ENCODE measurements around the gene RTF1.
A peak's percentile ranks its signal among the peaks of the same experiment; 100 is the strongest.
"Not testable (repeated sequence)": the region's sequence is repeated elsewhere in the genome, so short reads cannot be mapped to it uniquely, and the experiment has no call there.

RTF1 gene

GRCh38 chr15:41416742-41417417, at the start of gene RTF1:
RTF1 (plus strand) TSS chr15:41417095; CDS start chr15:41417116, 21 bp downstream.
- peak; percentile 97 for DNase-seq

DNA sequence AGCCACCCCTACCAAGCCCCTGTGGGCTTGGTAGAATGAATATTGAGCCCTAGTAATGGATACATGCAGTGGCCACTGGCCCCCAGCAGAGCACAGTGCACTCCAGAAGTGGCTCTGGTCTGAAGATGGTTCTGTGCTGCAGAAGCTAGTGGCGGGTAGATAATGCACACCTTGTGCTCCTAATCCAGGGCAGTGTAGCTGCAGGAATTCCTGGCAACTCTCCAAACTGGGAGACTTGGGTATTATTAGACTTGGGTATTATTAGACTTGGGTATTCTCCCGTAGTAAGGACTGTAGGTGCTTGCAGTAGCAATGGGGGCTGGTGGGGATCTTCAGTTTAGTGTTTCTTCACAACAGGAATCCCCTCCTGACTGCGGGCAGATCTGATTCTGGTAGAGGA, 49.5 kb upstream of the RTF1 start:
- no peak for DNase-seq

DNA sequence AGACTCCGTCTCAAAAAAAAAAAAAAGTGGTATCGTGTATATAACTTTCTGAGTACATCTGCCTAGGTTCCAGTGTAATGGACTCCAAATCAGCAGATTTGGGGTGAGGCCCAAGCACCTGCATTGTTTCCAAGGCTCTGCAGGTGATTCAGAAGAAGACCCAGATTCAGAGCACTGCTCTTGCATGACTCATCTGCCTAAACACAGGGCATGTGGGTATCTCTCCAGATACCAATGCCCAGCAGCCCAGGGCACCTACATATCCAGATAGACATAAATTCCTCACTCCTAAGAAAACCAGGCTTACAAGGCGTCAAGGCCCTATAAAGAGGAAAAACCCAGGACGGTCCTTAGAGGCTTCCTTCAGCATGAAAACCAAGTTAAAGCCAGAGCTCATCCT, 38.9 kb upstream of the RTF1 start:
- no peak for DNase-seq

DNA sequence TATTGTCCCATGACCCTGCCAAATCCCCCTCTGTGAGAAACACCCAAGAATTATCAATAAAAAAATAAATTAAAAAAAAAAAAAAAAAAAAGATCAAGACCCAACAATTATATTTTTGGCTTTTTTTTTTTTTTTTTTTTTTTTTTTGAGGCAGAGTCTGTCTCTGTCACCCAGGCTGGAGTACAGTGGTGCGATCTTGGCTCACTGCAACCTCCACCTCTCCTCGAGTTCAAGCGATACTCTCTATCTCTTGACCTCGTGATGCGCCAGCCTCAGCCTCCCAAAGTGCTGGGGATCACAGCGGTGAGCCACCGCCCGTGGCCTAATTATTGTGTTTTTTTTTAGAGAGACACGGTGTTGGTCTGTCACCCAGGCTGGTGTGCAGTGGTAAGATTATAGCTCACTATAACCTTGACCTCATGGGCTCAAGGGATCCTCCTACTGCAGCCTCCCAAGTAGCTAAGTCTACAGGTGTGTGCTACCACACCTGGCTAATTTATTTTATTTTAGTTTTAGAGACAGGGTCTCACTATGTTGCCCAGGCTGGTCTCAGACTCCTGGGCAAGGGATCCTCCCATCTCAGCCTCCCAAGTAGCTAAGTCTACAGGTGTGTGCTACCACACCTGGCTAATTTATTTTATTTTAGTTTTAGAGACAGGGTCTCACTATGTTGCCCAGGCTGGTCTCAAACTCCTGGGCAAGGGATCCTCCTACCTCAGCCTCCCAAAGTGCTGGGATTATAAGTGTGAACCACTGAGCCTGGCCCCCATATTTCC, 32.7 kb upstream of the RTF1 start:
- DNase-seq, result not testable (repeated sequence)

DNA sequence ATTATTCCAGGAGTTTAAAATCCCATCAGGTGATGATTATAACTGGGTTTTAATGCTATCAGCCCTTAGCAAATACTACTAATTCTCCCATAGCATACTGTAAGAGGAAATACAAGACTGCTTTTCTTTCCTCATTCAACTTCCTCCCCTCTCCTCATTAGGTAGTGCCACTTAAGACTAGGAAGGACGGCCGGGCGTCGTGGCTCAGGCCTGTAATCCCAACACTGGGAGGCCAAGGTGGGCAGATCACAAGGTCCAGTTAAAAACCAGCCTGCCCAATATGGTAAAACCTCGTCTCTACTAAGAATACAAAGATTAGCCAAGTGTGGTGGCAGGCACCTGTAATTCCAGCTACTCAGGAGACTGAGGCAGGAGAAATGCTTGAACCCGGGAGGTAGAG, 29.2 kb upstream of the RTF1 start:
- DNase-seq, result no peak

DNA sequence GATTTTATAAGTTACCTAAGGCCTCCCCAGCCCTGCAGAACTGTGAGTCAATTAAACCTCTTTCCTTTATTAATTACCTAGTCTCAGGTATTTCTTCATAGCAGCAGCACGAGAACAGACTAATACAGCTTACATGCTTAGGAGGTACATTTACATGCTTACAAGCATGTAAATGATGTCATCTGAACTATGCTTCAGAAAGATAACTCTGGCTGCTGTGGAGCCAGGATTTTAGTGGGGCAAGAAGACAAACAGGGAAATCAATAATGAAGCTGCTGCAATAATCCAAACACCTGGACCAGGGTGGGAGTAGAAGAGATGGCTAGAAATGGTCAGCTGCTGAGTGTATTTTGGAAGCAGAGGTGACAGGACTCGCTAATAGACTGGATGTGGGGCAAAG, 24.2 kb upstream of the RTF1 start:
- DNase-seq, result no peak

- DNase-seq, result no peak
Measured at GRCh38 chr15:41394924-41395323, 22.0 kb upstream of the RTF1 start.

DNA sequence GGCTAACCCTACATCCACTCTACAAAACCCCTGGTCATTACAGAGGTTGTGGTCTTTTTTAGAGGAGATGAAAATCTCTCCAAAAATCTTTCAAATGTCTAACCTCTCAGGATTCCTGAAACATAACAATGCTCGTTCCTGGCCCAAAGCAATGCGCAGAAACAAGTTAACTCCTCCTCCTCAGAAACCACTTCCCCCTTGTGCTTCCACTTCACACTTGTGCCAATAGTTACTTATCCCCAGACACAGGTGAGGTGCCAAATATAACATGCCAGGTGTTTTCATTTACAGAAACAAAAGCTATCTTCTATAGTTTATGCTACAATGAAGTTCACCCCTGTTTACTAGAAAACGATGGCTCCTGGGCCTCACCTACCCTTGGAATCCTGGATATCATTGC, 20.8 kb upstream of the RTF1 start:
- no peak for DNase-seq

GRCh38 chr15:41401904-41402267, 15.0 kb upstream of the RTF1 start:
- no peak for DNase-seq

GRCh38 chr15:41407341-41407740, 9.6 kb upstream of the RTF1 start:
- DNase-seq, result no peak

GRCh38 chr15:41408234-41408641, 8.7 kb upstream of the RTF1 start:
- no peak for DNase-seq

DNA sequence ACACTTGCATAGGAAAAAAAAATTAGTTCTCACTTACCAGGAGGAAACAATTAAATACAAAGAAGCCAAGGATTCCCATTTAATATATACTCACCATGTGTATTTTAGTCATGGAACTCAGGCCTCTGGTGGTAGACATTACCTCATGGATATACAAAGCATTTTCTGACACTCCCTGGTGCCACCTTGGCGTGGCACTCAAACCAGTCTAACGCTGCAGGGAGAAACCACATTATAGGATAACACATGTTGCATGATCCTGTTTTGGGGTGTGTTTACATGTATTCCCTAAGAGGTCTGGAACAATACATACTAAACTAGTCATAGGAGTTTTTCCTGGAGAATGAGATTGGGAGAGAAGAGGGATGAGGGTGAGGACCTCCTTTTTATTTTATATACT, 5.9 kb upstream of the RTF1 start:
- DNase-seq, result no peak

DNA sequence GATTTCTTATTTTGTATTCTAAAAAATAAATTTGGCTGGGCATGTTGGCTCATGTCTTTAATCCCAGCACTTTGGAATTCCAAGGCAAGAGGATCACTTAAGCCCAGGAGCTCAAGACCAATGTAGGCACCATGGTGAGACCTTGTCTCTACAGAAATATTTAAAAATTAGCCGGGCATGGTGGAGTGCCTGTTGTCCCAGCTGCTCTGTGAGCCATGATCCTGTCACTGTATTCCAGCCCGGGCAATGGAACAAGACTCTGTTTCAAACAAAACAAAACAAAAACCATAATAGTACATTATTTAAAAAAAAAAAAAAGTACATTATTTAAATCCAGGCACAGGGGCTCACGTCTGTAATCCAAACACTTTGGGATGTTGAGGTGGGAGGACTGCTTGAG, 5.5 kb upstream of the RTF1 start:
- no peak for DNase-seq

- peak; percentile 7 for DNase-seq
Measured at GRCh38 chr15:41416128-41416741, 660 bp upstream of the RTF1 start.

DNA sequence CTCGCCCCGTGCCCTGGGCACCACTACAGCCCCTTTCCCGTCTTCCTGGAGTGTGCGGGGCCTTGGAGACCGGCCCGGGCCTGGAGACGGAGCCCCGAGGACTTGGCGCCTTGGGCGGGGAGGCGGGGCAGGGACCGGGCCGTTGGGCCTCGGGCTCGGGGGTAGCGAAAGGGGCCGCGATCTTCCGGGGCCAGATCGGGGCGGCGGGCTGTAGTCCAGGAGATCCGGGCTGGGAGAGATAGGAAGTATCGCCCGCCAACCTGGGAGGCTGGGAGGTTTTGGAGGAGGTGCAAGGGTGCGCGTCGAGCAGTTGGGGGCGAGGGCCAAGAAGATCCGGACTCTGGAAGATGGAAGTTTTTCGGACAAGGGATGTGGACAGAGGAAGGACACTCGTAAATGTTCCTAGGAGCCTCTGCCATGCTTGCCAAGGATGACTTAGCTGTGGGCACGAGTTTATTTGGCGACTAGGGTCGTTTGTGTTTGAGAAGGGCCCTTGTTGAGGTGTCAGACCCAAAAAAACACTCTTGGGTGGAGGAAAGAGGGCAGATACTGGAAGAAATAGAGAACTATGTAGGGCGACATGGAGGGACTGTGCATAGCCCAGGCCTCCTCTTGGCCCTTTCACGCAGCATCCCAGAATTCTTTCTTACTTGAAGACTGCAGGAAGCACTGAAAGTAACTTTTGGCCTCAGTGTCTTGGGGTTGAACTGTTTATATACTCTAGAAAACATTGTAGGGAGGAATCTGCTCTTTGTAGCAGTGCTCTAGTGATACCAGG, 712 bp downstream of the RTF1 start:
- peak; percentile 51 for DNase-seq

GRCh38 chr15:41423979-41424659, 7.2 kb downstream of the RTF1 start:
- no peak for DNase-seq

DNA sequence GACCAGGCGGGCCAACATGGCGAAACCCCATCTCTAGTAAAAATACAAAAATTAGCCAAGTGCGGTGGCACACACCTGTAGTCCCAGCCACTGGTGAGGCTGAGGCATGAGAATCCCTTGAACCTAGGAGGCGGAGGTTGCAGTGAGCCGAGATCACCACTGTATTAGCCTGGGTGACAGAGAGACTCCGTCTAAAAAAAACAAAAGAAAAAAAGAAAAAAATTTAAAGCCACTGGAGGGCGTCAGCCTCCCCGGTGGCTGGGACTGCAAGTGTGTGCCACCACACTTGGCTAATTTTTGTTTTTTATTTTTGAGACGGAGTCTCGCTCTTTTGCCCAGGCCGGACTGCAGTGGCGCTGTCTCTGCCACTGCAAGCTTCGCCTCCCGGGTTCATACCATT, 7.9 kb downstream of the RTF1 start:
- DNase-seq, result no peak

GRCh38 chr15:41425907-41426306, 9.0 kb downstream of the RTF1 start:
- DNase-seq, result not testable (repeated sequence)

GRCh38 chr15:41429003-41429890, 12.4 kb downstream of the RTF1 start:
- DNase-seq, result peak; percentile 17

DNA sequence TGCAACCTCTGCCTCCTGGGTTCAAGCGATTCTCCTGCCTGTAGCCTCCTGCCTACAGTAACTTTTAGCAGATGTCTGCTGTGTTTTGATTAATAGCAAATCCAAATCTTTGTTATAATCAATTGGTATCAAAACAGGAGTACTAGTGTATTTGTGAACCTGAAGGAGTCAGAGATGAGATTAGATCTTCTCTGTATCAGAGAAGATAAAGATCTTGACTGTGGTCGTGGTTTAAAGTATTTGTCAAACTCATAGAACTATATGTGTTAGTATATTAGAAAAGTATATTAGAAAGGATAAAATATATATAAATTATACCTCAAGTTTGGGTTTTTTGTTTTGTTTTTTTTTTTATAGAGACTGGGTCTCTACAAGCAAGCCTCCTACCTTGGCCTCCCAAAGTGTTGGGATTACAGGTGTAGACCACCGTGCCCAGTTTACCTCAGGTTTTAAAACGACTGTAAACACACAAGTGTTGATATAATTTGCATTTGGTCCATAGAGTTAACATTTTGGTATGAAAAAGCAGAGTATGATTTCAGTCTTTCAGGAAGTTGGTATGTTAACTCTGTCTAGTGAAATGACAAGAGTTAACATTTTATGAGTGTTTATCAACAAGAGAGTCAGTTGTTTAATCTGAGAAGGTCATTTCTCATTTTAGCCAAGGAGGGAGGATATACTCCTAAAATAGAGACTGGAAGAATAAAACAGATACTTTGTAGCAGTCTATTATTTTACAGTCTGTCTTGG, 18.3 kb downstream of the RTF1 start:
- no peak for DNase-seq

DNA sequence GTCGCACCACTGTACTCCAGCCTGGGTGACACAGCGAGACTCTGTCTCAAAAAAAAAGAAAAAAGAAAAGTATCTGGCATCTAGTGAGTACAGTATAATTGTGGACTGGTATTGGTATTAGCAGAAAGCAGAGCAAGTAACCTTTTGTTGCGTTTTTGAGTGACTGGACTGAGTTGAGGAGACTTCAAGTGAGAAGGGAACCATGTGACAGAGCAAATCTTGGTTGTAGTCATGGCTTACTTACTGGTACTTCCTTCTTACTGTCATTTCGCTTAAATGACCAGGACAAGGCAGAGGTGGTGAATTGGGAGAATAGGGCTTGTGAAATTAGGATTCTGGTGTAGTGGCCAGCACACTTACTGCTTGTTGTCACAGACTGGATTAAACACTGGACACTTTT, 20.6 kb downstream of the RTF1 start:
- DNase-seq, result no peak
